Endothelial cell of umbilical vein (primary cell): ENCODE results near the gene TMC2.

Experiments
- CTCF ChIP-seq, 2 donors: IDR thresholded peaks; 1 replicate in 1 of 2; 2 replicates in 1 of 2; pipeline ENCODE4 v1.5.1; 2011; ENCODE audit warnings: low read length in 2 of 2, mild to moderate bottlenecking in 2 of 2, moderate library complexity in 2 of 2, control low read depth in 1 of 2, inconsistent platforms in 1 of 2, low read depth in 1 of 2; ENCODE audit not compliant: insufficient read depth in 1 of 2; ENCODE audit errors: extremely low read depth in 1 of 2
- EZH2 ChIP-seq: IDR thresholded peaks from 2 replicates; pipeline ENCODE4 v1.6.1; 2012; ENCODE audit warnings: borderline replicate concordance, low read depth, mild to moderate bottlenecking, moderate library complexity, low read length, inconsistent platforms; ENCODE audit not compliant: severe bottlenecking
- FOS ChIP-seq: IDR thresholded peaks from 2 replicates; pipeline ENCODE4 v1.6.1; 2011; ENCODE audit warnings: mild to moderate bottlenecking, low read length, moderate library complexity, borderline replicate concordance; ENCODE audit not compliant: insufficient read depth
- GATA2 ChIP-seq: IDR thresholded peaks from 2 replicates; pipeline ENCODE4 v1.7.0; 2011; ENCODE audit warnings: low read depth, mild to moderate bottlenecking, moderate library complexity, mixed read lengths, low read length; ENCODE audit not compliant: insufficient read length, insufficient read depth
- JUN ChIP-seq: IDR thresholded peaks from 2 replicates; pipeline ENCODE4 v1.6.1; 2011; ENCODE audit warnings: borderline replicate concordance, low read depth; ENCODE audit not compliant: insufficient read length, insufficient read depth
- MAX ChIP-seq: IDR thresholded peaks from 2 replicates; pipeline ENCODE4 v1.6.1; 2011; ENCODE audit not compliant: insufficient read depth, insufficient read length
- MYC ChIP-seq: IDR thresholded peaks from one replicate; pipeline ENCODE4 v1.6.1; 2011; ENCODE audit warnings: mild to moderate bottlenecking, low read depth, low read length
- POLR2A ChIP-seq: IDR thresholded peaks from 2 replicates; pipeline ENCODE4 v1.6.1; 2012; ENCODE audit warnings: low read depth, mild to moderate bottlenecking, control low read depth, low read length
- POLR2AphosphoS5 ChIP-seq: IDR thresholded peaks from 2 replicates; pipeline ENCODE4 v1.6.1; 2012; ENCODE audit warnings: low read depth, mild to moderate bottlenecking, control low read depth, low read length, moderate library complexity; ENCODE audit not compliant: insufficient read depth

- TF ChIP-seq CTCF (IDR thresholded peaks at IDR 0.05; ENCODE audit: extremely low read depth in 1 of 2, insufficient read depth in 1 of 2, low read depth in 1 of 2, low read length in 2 of 2) (no peak), POLR2AphosphoS5 (no peak), EZH2 (no peak), FOS (no peak), POLR2A (no peak), MAX (no peak), JUN (no peak), MYC (no peak), GATA2 (no peak)
These were observed 80.8 kb downstream of the TMC2 start for GRCh38 chr20:2617099-2617714.
